GM19238 (cell line): ENCODE data around the gene KY.

Experiments
- DNase-seq: peaks from one replicate; pipeline ENCODE4 v3.0.0; 2011; ENCODE audit warnings: low spot score; ENCODE audit not compliant: insufficient read length

Gene KY

DNA sequence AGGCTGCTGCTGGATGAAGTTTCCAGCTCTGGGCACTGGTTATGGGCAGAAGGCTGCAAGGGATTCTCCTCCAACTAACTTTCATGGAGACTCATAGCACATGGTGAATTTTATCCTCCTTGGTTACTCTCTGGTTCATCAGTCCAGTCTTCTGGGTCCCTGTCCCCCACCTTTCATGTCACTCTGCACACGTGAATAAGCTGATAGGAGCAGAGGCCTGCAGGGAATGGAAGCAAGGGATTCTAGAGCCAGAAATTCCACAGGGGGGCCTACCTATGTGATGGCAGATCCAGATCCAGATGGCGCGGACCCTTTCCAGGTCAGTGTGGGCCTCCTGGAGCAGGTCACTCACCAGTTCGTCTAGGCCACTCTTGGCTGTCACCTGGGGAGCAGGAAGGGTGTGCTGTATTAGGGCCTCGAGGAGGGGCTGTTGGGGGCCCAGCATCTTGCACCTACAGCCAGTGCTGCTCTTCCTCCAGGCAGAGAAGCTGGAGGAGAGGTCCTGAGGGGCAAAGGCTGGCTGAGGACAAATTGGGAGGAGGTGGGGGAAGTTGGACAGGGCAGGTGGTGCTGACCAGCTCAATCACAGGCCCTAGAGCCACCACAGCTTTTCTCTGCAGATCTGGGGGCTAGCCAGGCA is 30.2 kb downstream of the KY start:
- no peak for DNase-seq

DNA sequence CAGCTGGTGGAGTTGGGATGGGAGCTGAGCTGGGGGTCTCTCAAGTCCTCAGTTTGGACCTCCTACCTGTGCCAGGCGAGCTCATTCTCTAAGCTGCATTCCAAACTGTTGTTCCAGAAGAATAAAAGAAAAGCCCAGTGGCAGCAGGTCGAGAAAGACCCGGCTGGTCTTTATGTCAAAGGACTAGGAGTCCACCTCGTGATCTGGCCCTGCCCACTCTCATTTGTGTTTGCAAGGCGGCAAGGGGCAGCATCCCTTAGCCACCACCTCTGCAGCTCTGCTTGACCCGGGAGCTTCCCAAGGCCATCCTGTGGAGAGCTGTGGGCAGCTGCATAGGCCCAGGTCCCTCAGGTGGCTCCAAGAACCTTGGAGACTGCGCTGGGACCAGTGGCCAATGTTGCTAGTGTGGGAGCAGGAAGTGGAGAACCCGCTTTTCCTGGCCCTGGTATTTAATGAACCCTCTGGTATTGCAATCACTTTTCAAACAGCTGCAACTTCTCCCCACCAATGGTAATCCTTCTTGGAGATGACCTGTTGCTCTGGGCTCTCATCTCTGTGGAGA is 30.9 kb downstream of the KY start:
- DNase-seq: no peak

DNA sequence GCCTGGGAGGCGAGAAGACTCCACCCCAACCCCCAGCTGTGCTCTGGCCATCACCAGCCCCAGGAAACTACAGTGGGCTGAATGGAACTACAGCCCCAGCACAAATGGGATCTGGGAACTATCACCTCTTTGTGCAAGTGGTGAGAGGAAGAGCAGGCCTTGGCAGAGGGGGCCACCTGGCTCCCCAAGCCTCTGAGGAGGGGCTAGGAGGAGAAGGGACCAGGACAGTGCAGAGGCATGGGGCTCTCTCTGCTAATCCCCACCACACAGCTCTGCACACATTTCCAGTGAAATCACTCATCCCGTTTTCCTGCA is 31.6 kb downstream of the KY start:
- no peak for DNase-seq

DNA sequence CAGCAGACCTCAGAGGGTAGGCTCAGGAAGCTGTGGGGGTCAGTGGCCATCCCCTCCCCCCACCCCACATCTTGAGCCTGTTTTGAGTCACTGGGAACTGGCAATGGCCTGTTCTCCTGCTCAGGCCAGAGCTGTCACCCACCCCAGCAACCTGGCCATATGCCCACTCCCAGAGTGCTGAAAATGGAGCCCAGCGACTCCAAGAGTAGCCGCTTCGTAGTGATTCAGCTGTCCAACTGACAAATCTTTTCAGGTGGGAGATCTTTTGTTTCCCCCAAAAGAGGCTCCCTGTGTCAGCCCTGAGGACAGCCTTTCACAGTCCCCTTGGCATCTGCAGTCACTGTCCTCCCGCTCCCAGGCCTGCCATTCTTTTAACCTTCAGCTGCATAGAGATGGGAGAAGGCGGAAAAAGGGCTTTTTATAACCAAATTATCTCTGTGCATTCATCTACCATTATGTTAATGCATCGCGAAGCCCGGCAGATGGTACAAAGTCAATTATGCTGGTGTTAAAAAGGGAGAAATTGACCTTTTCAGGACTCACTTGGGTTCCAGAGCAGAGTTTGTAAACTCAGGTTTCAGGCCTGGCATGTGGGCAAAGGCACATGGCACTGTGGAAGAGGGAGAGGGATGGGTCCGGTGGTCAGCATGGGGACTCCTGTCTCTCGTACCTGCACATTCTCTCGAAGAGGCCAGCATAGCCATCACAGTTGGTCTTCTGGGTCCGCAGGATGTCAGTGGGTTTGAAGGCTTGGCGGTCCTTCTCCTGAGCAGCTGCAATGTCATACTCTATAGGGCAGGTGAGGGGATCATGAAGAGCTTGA is 32.1 kb downstream of the KY start:
- DNase-seq: no peak

DNA sequence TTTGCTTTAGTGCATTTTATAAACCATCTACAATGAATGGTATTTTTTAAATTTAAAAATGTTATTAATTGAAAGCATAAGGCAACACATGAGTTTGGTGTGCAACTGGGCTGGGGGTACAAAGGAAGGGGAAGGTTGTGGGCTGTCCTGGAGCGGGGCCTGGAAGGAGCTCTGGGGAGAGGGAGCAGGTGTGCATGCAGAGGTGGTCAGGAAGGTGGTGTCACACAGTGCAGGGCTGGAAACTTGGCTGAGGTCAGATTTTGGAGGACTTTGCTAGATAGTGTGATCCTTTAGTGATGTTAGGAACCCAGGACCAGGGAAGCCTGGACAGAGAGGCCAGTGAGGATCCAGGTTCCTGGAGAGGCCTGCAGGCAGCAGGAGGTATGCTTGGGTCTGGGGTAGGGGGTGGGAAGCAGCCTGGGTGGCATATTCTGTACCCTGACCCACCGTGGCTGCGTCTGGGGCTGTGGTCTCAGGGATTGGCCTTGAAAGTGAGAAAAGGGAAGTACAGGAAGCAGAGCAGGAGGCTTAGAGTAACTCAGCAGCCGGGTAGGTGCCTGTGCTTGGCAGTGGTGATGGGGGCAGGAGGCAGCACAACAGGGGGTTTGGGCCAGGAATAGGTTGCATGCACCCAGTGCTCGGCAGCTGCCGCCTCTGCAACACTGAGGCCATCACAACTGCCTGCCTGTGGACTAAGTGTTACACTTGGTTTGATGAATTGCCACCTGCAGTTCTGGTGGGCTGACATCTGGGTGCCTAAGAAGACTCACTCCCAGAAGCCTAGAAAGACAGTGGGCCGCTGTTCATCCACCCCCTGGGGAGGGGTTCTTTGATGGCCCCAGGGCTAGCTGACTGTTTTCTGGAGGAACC is 33.0 kb downstream of the KY start:
- no peak for DNase-seq

DNA sequence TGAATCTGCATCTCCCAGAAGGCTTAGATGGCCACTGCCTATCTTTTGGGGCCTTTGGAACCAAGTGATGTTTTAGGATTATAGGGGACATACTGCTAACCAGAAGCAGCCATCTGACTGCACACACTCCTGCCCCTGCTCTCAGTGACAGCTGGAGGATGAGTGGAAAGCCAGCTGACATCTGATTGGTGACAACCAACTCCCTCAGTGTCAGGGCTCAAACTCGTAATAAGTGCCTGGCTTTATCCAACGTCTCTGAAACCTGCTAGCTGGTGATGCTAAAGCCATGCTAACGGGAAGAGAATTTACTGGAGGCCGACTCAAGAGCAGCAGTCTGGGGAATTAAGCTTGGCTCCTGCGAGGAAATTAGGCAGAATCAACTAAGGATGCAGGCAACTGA is 35.1 kb downstream of the KY start:
- no peak for DNase-seq

DNA sequence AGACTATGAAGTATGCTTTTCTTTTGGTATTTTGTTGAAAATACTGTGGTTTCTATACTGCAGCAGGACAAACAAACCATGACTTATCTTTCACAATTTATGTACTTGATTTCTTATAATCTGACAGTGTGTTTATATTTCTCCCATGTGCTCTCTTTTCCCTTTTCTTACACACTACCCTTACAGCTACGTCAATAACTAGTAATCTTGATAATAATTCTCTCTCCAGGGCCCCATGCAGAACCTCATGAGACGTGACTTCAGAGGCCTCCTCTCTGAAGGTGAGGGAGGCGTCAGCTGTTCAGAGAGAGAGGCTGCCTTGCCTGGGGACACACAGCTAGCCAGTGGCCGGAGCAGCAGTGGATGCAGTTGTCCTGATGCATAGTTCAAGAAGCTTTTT is 35.9 kb downstream of the KY start:
- no peak for DNase-seq

DNA sequence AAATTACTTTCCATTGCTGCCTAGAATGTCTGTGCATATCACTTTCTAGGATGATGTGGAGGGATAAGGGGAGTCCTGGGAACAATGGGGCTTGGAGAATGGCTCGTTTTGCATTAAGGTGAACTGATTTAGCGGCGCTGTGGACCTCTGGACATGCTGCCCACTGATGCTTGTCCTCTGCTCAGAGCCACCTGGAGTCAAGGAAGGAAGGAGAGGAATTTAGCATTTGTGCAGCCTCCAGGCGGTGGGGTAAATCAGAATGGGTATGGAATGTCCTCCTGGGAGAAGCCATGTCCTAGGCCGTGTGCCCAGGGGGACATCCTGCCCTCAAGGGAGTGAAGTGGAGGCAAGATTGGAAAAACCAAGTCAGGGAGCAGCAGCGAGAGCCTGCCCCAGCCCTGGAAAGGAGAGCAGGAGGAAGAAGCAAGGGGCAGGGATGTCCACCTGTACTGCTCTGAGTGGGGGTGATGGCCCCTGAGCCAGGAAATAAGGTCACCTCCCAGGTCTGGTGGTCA is 37.8 kb downstream of the KY start:
- DNase-seq: no peak

DNA sequence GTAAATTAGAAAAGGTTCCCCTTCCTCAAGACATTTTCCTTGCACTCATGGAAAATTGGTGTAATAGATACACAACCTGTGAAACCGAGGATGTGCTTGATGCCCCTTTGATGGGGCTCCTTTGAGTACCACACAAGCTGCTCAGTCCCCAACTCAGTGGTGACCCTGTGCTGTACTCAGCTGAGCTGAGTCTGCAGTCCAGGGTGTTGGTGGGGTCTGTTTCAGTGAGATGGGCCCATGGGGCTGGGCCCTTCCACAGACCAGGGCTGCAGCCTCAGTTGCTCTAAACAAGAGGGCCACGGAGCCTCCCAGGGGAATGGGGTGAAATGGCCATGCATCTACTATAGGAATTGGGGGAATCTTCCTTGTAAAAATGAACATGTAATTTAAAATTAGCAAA is 39.3 kb downstream of the KY start:
- no peak for DNase-seq

DNA sequence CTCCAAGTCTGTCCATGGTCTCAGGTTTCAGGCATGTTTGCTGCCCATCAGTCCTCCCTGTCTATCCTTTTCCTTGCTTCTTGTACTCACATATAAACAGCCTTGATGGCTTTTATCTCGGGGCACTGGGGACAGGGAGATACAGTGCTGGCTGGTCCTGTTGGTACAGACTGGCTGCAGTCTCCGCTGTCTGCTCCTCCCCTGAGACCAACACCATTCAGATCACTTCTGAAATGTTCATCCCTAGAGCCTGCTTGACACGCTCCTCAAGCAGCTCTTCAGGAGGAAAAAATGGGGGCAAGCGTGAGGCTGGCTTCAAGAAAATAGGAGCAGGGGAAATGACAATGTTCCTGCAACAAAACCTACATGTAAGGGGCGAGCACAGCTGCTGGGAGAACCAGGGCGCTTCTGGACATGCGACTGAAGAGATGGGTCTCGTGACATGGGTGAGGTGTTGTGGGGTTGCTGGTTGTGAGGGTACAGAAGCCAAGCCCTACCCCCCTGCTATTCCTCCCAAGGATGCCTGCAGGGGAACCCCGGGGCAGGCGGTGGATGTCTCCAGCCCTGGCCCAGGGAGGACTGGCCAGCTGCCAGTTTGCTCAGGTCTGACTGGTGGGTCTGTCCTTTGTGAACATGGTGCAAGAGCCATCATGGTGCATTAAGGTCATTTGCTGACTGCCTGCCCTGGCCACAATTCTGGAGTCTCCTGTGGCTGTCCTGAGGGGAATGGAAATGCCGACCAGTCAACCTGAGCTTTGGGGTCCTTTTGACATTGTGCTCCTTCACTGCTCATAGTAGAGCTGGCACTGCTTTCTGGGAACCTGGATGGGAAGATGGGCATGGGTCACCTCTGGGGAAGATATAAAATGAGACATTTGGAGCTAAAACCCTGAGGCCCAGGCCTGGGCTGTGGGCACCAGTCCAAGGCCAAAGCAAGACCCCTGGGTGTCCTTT is 40.1 kb downstream of the KY start:
- DNase-seq: no peak

DNA sequence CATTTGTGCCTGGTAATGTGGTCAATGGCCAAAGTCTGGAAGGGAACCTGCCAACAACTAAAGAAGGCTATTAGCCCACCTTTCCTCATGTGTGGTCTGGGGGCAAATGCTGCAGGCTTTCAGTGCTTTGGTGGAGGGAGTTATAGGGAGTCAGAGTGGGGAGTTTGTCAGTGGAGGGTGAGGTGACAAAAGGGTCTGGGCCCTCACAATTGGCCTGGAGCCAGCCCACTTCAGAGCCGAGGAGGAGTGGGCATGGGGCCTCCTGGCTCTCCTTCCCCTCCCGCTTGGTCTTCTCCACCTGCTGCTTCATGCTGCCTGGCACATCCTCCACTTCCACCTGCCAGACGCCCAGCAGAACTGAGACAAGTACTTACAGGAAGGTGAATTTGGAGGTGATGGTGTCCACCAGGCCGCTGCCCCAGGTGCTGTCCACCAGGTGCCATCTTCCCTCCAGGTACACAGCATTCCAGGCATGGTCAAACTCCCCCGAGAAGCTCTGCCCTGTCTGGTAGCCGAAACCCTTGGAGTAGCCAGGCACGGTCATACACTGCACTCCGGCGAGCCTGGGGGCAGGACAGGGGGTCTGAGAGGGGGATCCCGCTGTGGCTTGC is 40.9 kb downstream of the KY start:
- DNase-seq: no peak

DNA sequence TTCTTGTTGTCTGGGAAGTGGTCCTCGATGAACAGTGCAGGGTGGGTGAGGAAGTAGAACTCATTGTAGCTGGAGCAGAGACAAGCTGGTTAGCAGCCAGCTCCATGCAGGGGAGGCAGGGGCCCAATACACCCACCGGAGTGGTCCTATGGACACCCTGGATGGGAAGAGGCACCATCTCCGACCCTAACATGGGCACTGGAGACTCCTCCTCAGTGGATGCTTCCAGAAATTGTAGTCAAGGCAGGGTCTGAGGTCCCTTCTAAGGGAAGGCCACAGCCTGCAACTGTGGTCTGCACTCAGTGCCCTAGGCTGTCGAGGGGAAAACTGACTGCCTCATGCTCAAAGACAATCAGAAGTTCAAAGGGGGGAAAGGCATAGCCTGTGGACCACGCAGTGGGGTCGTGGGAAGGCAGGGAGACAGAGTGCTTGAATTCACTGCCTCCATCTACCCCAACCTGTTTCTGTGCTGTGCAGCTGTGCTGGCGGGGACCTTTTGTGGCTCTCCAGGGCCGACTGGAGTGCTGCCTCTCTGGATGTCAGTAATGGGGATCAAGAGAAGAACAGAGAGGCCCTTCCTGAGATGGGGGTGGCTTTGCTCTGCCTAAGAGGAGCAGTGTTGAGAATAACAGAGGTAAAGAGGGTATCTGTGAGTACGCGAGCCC is 41.9 kb downstream of the KY start:
- DNase-seq: no peak

DNA sequence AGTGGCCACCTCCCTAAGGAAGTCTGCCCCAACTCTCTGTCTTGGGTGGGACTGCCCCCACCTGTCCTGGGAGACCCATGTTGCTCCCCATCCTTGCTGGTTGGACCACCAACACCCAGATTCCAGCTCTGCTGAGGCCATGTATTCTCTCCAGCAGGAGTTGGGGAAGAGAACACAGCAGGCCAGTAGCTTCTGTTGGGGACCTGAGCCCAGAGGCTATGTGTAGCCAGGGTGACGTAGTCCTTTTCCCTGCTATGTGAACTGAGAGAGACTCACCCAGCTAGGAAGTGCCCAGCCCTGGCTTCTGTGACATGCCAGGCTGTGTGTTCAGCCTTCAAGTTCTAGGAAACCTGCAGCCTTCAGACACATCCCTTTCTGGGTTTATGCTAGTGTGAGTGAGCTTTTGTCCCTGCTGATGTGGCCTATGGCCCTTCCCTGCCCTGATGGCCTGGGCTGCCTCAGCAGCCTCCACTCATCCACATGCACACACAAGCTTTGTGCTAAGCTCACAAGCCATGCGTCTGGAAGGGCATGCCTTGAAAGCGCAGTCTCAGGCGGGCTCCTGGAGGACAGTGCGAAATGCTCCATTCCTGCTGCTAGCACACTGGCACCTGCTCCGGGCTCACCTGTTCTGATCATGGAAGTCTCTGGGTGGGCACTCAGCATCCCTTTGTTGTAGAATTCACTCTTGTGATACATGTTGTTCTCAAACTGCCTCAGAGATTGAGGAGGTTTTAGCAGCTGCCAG is 42.6 kb downstream of the KY start:
- no peak for DNase-seq

DNA sequence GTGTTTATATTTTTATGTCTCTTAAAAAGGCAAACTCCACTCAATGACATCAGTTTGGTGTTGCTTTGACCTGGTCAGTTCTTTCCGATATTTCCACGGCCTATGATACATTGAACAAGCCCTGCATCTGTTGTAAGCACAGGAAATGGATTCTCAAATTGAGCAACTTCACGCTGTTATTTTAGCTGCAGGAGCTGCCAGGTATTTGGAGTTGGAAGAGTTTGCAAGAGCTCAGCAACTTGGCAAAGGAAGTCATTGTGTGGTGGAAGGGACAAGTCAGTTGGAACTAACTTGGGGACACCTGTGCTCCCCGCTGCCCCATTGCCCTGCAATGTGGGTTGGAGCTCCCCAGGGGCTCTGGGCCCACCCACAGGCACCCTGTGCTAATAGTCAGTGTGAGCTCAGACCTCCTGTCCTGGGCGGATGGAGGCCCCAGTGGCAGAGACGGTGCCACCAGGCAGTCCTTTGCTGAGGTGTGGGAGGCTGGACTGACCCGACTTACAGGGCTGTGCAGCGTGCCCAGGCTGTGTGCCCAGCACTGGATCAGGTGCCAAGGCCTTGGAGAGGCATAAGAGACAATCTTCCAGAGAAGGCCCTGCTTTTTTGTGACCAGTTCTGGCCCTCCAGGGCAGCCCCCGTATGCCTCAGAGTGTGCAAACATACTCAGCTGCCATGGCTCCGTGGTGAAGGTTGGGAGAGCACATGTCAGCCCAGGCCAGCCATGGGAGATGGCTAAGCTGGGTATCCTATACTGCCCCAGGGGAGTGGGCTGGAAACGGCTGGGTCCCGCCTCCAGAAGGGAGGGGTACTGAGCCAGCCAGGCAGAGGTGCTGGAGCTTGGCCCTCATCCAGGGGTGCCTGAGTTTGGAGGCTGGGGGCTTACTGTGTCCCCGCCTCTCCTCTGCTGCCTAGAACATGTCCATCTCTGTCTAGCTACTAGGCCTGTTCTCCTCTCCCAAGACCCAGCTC is 43.5 kb downstream of the KY start:
- no peak for DNase-seq

DNA sequence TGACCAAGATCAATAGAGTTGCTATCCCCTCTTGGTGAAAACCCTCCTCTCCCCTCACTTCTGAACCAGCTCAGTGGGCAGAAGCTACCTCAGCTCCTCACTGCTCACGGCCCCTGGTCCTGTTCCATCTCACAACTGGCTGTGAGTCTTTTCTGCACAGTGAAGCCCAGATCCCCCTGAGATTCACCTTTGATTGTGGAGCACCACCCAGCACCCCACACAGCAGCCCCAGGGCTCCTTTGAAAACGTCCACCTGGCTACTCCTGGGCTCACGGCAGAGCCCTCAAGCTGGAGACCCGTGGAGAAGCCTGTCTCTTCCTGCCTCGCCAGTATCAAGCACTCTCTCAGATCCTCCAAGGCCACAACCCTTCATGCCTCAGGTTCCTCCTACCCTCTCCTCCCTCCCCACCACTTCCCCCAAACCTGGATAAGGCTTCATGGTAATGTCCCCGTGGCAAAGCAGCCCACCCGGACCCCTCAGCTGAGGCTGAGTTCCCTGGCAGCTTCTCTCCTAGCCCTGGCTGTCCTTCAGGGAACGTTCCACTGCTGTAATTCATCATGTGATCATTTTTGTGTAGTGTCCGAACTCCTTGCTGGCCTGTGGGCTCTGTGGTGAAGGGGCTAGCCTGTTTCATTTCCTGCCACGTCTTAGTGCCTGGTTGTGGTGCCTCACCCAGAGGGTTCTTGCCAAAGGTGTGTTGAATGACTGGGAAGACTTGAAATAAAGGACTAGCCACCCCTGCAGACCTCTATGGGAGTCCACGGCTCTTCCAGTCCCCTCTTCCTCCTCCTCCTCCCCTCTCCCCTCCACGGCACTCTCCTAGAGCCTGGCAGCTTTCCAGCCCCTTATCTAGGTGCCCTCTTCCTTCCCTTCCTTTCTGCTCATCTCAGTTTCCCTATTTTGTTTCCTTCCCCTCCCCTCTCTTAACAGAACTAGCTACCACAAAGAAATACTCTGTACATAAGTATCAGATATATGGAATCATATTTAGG is 44.5 kb downstream of the KY start:
- no peak for DNase-seq

DNA sequence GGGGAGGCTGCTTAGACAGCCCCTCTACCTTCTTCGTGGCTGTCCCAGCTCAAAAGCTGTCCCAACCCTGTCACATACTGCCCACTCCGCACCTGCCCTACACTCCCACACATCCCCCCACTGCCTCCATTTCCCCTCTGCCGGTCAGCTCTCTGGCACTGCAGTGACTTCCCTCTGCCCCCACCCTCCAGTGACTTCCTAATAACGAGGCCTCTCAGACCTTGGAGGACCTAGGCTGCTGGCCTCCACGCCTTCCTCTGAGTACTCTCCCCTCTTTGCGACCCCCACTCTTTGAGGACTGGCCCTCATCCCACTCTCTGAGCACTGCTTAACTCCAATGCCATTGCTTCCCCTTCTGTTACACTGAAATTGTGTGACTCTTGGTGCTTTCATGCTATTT is 45.3 kb downstream of the KY start:
- DNase-seq: no peak

DNA sequence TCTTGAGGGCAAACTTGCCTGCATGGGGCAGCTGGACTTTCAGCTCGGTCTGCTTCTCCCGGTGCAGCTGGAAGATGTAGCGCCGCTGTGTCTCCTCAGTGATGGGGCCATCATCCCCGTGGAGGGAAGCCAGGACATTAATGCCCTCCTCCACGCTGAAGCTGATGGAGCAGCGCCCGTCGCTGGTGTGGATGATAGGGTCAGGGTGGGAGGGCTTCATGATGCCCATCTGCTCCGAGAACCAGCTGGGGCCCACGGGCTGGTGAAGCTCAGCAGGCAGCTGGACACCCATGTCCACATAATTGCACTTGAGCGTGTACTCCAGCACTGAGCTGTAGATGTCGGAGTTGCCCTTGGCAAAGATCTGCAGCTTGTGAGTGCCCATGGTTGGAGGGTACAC is 46.9 kb downstream of the KY start:
- DNase-seq: no peak
